ENCODE results near the gene ALDH1A1. TPM values are rescaled to one million over a fixed set of nuclear protein-coding genes. Genes with fewer than 3 reads are reported as not detected.

Gene ALDH1A1
- not detected in 2 replicates for total RNA-seq

GRCh38 chr9:72952914-72953313, at the start of gene ALDH1A1:
TSS of gene ALDH1A1 (minus strand) at chr9:72953053. CDS start at chr9:72953000, 53 bp downstream.
- intact Hi-C loops (cut with micrococcal nuclease): no loop called here

- intact Hi-C loops (cut with micrococcal nuclease): no loop called here
Observed at GRCh38 chr9:73001860-73002259, 49.0 kb upstream of the ALDH1A1 start.

GRCh38 chr9:72998363-72998762, 45.5 kb upstream of the ALDH1A1 start:
- intact Hi-C loops (cut with micrococcal nuclease): no loop called here

GRCh38 chr9:72997387-72997995, 44.6 kb upstream of the ALDH1A1 start:
- intact Hi-C loops (cut with micrococcal nuclease): loop anchor here (2.0 kb wide), 1 partner anchor 61 kb away; no protein-coding TSS in a partner anchor

- intact Hi-C loops (cut with micrococcal nuclease): loop anchor here (2.0 kb wide), 1 partner anchor 60 kb away; no protein-coding TSS in a partner anchor
Observed at GRCh38 chr9:72996684-72997314, 43.9 kb upstream of the ALDH1A1 start.

- intact Hi-C loops (cut with micrococcal nuclease): loop anchor here (2.0 kb wide), 1 partner anchor 59 kb away; no protein-coding TSS in a partner anchor
Observed at GRCh38 chr9:72996114-72996513, 43.3 kb upstream of the ALDH1A1 start.

GRCh38 chr9:72995131-72996024, 42.5 kb upstream of the ALDH1A1 start:
- intact Hi-C loops (cut with micrococcal nuclease): loop anchor here (2.0 kb wide), 1 partner anchor 59 kb away; no protein-coding TSS in a partner anchor

GRCh38 chr9:72991772-72992171, 38.9 kb upstream of the ALDH1A1 start:
- intact Hi-C loops (cut with micrococcal nuclease): no loop called here

- intact Hi-C loops (cut with micrococcal nuclease): no loop called here
Observed at GRCh38 chr9:72990397-72991182, 37.7 kb upstream of the ALDH1A1 start.

- intact Hi-C loops (cut with micrococcal nuclease): no loop called here
Observed at GRCh38 chr9:72986522-72987116, 33.8 kb upstream of the ALDH1A1 start.

- intact Hi-C loops (cut with micrococcal nuclease): no loop called here
Observed at GRCh38 chr9:72985746-72986145, 32.9 kb upstream of the ALDH1A1 start.

- intact Hi-C loops (cut with micrococcal nuclease): no loop called here
Observed at GRCh38 chr9:72984991-72985390, 32.1 kb upstream of the ALDH1A1 start.

- intact Hi-C loops (cut with micrococcal nuclease): no loop called here
Observed at GRCh38 chr9:72984226-72984947, 31.5 kb upstream of the ALDH1A1 start.

GRCh38 chr9:72983512-72984225, 30.8 kb upstream of the ALDH1A1 start:
- intact Hi-C loops (cut with micrococcal nuclease): no loop called here

- intact Hi-C loops (cut with micrococcal nuclease): no loop called here
Observed at GRCh38 chr9:72983056-72983455, 30.2 kb upstream of the ALDH1A1 start.

GRCh38 chr9:72982146-72982799, 29.4 kb upstream of the ALDH1A1 start:
- intact Hi-C loops (cut with micrococcal nuclease): no loop called here

GRCh38 chr9:72981433-72981832, 28.6 kb upstream of the ALDH1A1 start:
- intact Hi-C loops (cut with micrococcal nuclease): no loop called here

- intact Hi-C loops (cut with micrococcal nuclease): no loop called here
Observed at GRCh38 chr9:72980600-72981265, 27.9 kb upstream of the ALDH1A1 start.

Data from T-helper 1 cell treated with Interleukin-12 subunit alpha and Interleukin-12 subunit beta and Interleukin-4 antibody, amounts not matched to agents 30 ng/mL and 1 ng/mL, for 36 hours (primary cell).